Measurements from ENCODE around the gene GPER1.
"Not testable (repeated sequence)": the region's sequence is repeated elsewhere in the genome, so short reads cannot be mapped to it uniquely, and the experiment has no call there.

The GPER1 gene

DNA sequence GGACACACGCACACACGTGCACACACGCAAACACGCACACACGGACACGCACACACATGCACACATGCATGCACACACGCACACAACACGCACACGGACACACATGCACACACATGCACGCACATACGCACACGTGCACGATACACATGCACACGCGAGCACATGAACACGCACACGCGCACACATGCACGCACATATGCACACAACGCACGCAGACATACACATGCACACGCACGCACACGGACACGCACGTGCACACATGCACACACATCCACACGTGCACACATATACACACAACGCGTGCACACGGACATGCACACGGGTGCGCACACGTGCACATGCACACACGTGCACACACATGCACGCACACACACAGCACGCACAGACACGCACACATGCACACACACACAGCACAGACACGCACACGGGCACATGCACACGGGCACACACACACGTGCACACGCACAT lies 17.3 kb upstream of the GPER1 start:
- DNase-seq (ENCODE audit: low read depth), result no peak

DNA sequence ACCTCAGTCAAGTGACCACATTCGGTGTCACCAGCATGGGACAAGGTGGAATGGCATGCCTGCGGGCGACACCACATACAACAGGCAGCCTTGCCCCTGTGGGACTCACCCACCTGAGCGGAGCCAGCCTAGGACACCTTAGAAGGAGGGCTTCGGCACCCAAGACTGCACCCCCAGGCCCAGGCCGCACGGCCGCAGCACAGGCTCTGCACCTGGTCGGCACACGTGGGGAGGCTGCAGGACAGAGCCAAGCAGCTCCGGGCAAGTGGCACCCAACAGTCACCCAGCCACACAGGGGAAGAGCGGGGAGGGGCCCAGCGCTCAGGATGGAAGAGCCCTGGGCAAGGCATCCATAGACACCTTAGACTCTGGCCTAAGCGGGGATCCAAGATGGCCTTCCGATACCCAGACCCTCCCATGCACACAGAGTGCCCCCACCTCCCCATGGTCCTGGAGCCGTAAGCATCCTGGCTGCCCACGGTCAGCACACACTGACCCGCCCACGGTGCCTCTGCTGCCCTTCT lies 16.1 kb upstream of the GPER1 start:
- no peak for DNase-seq (ENCODE audit: low read depth)

GRCh38 chr7:1073142-1073977 lies 14.6 kb upstream of the GPER1 start:
- DNase-seq (ENCODE audit: low read depth), result no peak

GRCh38 chr7:1074018-1074417 lies 13.9 kb upstream of the GPER1 start:
- DNase-seq (ENCODE audit: low read depth), result not testable (repeated sequence)

DNA sequence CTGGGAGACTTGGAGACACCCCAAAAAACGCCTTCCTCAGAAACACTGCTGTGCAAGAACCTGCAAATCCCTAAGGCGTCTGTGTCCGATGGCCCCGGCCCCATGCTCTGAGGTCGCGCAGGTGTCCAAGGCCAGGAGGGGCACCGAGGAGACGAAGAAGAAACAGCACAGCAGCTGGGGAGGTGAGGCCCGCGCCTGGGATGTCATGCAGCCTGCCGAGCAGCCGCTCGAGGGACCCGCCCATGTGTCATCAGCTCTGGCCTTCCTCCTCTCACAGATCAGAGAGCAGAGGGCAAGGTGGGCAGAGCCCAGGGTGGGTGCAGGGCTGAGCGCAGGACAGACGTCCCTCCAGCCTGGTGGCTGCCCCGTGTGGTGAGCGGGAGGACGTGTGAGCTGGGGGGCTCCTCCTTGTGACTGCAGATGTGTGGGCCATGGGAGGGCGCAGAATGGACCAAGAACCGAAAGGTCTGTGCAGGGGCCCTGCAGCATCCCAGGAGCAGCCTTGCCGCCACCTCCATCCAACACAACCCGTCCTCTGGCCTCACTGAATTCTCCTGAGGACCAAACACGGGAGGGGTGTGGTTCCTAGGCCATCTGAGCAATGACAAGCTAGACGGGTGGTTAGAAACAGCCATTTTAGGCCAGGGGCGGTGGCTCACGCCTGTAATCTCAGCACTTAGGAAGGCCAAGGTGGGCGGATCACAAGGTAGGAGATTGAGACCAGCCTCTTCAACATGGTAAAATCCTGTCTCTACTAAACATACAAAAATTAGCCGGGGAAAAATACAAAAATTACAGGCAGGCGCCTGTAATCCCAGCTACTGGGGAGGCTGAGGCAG lies 13.1 kb upstream of the GPER1 start:
- DNase-seq (ENCODE audit: low read depth), result no peak

- DNase-seq (ENCODE audit: low read depth), result no peak
Measured at GRCh38 chr7:1076184-1077072, 11.5 kb upstream of the GPER1 start.

DNA sequence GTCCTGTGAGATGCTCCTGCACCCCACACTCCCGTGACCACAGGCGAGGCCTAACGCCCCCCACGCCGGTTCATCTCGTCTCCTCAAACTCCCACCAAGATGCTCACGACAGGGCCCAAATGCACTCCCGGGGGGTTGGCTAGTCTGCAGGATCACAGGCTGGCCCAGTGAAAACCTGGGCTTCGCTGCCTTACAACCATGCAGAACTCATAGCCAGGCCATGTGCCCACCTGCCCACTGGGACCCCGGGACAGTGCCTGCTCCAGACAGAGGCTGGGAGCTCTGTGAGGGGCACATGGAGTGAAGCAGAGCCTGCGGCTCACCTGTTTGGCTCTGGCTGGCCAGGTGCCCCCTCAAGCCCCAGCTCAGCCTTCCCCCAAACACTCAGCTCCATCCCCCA lies 9.4 kb upstream of the GPER1 start:
- no peak for DNase-seq (ENCODE audit: low read depth)

DNA sequence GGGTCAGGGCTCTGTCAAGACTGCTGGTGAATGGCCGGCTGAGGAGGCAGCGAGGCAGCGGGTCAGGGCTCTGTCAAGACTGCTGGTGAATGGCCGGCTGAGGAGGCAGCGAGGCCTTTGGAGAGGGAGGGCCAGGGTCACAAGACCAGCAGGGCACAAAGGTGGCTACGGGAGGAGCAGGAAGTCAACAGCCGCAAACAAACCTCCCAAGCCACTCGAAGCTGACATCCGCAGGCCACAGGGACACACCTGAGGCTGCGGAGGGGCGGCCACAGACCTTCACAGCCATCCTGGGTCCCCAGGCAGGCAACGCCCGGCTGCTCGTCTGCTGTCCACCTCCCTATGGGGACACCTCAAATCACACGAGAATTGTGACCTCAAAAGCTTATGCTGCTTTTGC lies 8.9 kb upstream of the GPER1 start:
- no peak for DNase-seq (ENCODE audit: low read depth)

DNA sequence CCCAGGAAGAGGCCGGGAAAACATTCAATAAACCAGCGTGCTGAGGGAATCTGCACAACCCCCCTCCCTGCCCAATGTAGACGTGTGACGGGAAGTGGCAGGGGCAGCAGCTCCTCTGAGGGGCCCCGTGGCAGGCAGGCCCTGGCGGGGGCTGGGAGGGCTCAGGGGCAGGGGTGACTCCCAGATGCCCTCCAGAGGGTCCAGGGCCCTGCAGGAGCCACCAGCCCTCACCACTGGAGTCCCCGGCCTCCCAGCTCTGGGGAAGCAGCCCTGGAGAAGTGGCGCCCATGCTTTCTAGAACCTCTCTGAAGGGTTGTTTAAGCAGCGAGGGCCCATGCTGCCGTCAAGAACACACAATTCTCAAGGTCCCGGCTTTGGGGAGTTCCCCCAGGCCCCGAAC lies 8.4 kb upstream of the GPER1 start:
- DNase-seq (ENCODE audit: low read depth), result no peak

DNA sequence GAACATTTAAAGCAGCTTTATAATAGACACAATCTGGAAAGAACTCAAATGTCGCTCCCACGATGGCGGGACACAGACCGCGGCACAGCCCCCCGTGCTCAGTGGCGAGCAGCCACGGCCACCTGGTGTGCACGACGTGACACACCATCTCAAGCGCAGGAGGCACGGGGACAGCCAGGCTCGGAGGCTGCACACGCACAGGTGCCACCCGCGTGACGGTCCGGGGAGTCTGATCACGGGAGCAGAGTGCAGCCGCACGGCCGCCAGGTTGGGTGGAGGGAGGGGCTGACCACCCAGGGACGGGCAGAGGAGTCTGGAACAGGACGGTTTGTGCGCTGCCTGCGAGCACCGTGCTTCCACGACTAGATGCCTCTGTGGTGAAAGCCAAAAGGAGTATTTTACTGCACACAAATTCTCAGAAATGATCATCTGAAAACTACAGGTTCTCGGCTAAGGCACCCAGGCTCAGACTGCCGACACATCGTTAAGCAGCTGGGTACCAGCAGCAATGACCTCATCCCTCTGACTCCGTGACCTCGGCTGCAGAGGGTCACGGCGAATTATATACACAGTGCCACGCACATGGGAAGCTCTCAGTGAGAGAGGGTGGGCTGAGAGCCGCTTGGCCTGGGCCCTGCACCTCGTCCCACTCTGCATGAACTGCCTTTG lies 7.5 kb upstream of the GPER1 start:
- DNase-seq (ENCODE audit: low read depth), result no peak

DNA sequence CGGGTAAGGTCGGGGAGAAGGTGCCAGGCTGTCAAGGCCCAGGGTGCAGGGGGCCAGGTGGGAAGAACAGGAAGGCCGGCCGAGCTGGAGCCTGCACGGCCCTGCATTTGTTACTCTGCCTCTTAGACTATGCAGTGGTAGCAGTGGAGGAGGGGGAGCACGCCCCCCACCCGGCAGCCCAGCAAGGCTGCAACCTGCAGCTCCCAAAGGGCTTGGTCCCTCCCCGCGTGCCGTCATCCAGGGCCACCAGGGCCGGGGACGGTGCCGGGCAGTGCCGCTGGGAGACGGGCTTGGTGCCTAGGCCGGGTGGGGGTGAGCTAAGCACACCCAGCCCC lies 7.0 kb upstream of the GPER1 start:
- no peak for DNase-seq (ENCODE audit: low read depth)

- no peak for DNase-seq (ENCODE audit: low read depth)
Measured at GRCh38 chr7:1081336-1081735, 6.6 kb upstream of the GPER1 start.

DNA sequence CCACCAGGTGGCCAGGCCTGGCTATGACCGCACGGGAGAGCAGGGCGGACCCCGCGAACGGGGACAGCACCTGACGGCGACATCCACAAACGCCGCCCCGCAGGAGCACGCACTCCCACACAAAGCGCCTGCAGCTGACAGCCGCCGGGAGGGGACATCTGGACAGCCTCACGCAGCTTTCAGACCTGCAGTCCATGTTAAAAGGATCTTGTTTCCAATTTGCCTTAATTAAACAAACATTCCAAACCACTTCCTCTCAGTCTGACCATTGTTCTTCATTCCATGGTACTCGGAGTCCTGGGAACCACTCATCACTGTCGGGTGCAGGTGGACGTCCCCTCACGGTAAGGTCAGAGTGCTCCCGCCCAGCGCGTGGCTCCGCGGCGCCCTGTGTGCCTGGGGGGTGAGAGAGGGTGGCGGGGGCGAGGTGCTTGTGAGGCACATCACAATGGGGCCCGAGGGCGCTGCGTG lies 5.9 kb upstream of the GPER1 start:
- DNase-seq (ENCODE audit: low read depth), result no peak

- no peak for DNase-seq (ENCODE audit: low read depth)
Measured at GRCh38 chr7:1083729-1084657, 3.9 kb upstream of the GPER1 start.

DNA sequence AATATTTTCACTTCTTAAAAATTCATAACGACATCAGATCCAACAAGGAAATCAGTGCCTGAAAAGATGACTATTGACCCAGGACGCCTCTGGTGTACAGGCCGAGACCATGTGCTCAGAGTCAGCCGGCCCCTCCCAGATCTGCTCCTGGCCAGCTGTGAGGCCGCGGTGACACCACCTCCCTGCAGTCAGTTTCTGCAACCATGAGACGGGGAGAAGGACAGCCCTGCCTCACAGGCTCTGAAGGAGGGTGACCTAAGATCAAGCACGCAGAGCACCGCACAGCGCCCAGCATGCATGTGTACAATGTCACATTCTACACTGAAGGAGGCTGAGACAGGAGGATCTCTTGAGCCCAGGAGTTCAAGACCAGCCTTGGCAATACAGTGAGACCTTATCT lies 2.6 kb upstream of the GPER1 start:
- no peak for DNase-seq (ENCODE audit: low read depth)

DNA sequence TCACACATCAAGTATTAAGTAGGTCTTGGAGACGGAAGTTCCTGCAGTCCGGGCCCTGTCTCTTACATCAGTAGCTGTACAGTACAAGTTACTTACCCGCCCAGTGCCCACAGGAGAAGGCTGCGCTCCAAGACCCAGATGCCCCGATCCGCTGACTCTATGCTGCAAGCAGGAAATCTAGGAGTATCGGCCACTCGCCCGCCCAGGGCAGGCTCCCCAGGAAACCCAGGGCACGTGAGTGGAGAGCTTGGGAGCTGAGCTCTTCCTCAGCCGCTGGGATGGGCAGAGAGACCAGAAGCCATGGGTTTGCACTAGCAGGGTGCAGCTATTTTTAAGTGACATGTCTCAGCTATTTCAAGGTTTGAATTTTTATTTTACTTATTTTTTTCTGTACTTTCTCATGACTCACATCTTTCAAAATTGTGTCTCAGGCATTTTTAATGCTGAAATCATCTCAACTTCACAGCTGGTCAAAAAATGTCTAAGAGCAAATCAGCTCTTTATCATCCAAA lies 1.9 kb upstream of the GPER1 start:
- DNase-seq (ENCODE audit: low read depth), result no peak

DNA sequence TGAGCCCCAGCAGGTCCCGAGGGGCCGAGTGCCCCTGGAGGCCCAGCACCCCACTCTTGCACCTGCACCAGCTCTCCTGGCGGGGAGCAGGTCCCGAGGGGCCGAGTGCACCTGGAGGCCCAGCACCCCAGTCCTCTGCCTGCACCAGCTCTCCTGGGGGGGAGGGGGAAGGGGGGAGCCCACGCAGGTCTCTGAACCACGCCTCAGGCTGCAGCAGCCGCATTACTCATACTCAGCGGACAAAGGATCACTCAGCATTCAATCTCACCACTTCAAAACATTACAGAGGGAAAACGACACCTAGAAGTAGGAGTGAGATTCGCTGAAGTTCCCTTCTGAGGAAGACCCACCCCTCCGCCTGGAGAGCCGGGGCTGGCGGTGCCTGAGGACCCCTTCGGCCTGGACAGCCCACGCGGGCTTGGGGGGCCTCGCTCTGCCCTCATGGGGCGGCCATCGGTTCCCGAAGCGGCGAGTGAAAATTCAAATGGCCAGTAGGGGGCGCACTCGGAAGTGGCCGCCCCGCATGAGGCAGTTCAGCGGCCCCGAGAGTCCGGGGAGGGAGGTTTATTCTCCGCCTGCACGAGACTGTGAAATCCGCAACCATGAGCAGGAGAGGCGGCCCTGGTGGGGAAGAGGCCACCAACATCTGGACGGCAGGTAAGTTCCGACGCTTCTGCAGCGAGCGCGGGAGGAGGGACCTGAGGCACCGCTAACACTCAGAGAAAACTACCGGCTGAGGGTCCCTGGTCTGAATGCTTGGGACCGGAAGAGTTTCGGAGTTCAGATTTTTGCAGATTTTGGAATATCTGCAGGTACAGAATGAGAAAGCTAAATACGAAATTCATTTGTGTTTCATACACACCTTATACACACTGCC lies 1.1 kb upstream of the GPER1 start:
- peak; percentile 58 for DNase-seq (ENCODE audit: low read depth)

- no peak for DNase-seq (ENCODE audit: low read depth)
Measured at GRCh38 chr7:1087465-1087814, 473 bp upstream of the GPER1 start.

GRCh38 chr7:1090236-1090635 lies 2.3 kb downstream of the GPER1 start:
- no peak for DNase-seq (ENCODE audit: low read depth)

Measured in activated T-helper 1 cell treated with Interleukin-2 at 50 U/mL for 16 hours (primary cell).